GM21528 (cell line): ENCODE results near the gene RTP3.
"Not testable (repeated sequence)": the region's sequence is repeated elsewhere in the genome, so short reads cannot be mapped to it uniquely, and the experiment has no call there.

Source experiments
- ATAC-seq: cut with Tn5 transposase; IDR thresholded peaks from one replicate; pipeline ENCODE4 v1.9.1; 2021; ENCODE audit warnings: mild to moderate bottlenecking, moderate library complexity; ENCODE audit not compliant: unreplicated experiment, low FRiP score

The RTP3 gene

GRCh38 chr3:46516521-46516920 lies 18.7 kb downstream of the RTP3 start:
- no peak for ATAC-seq

GRCh38 chr3:46517016-46517783 lies 19.4 kb downstream of the RTP3 start:
- no peak for ATAC-seq

GRCh38 chr3:46517784-46518181 lies 20.0 kb downstream of the RTP3 start:
- no peak for ATAC-seq

- ATAC-seq, result no peak
Observed at GRCh38 chr3:46519952-46520351, 22.2 kb downstream of the RTP3 start.

- ATAC-seq, result no peak
Observed at GRCh38 chr3:46520531-46520930, 22.8 kb downstream of the RTP3 start.

- ATAC-seq, result no peak
Observed at GRCh38 chr3:46521096-46521495, 23.3 kb downstream of the RTP3 start.

- ATAC-seq, result not testable (repeated sequence)
Observed at GRCh38 chr3:46522201-46522600, 24.4 kb downstream of the RTP3 start.

GRCh38 chr3:46523556-46523955 lies 25.8 kb downstream of the RTP3 start:
- no peak for ATAC-seq

- no peak for ATAC-seq
Observed at GRCh38 chr3:46524008-46524407, 26.2 kb downstream of the RTP3 start.

GRCh38 chr3:46524832-46525231 lies 27.1 kb downstream of the RTP3 start:
- no peak for ATAC-seq

GRCh38 chr3:46527239-46527638 lies 29.5 kb downstream of the RTP3 start:
- no peak for ATAC-seq

GRCh38 chr3:46533091-46533490 lies 35.3 kb downstream of the RTP3 start:
- ATAC-seq, result no peak

- no peak for ATAC-seq
Observed at GRCh38 chr3:46535746-46536145, 38.0 kb downstream of the RTP3 start.

- ATAC-seq, result no peak
Observed at GRCh38 chr3:46536758-46537157, 39.0 kb downstream of the RTP3 start.

- ATAC-seq, result no peak
Observed at GRCh38 chr3:46537316-46537715, 39.5 kb downstream of the RTP3 start.

GRCh38 chr3:46537779-46538178 lies 40.0 kb downstream of the RTP3 start:
- no peak for ATAC-seq

GRCh38 chr3:46538425-46538802 lies 40.6 kb downstream of the RTP3 start:
- ATAC-seq, result peak; percentile 5

GRCh38 chr3:46538803-46539442 lies 41.1 kb downstream of the RTP3 start:
- peak; percentile 77 for ATAC-seq

GRCh38 chr3:46539443-46540005 lies 41.7 kb downstream of the RTP3 start:
- no peak for ATAC-seq

GRCh38 chr3:46540550-46540949 lies 42.8 kb downstream of the RTP3 start:
- ATAC-seq, result no peak

GRCh38 chr3:46541835-46542234 lies 44.1 kb downstream of the RTP3 start:
- ATAC-seq, result no peak

GRCh38 chr3:46542344-46542743 lies 44.6 kb downstream of the RTP3 start:
- ATAC-seq, result no peak
